ENCODE data around the gene USO1.
"Not testable (repeated sequence)": the region's sequence is repeated elsewhere in the genome, so short reads cannot be mapped to it uniquely, and the experiment has no call there.

The USO1 gene

GRCh38 chr4:75841641-75842520, 117.5 kb downstream of the USO1 start:
- Mint-ChIP-seq H3K4me1 (no peaks in the 10 kb centered on the region), H3K9me3 (no peaks in the 10 kb centered on the region), H3K27ac (no peak overlapping the region), H3K4me3 (no peak overlapping the region), H3K27me3 (no peaks in the 10 kb centered on the region), H3K36me3 (no peaks in the 10 kb centered on the region)

- no peaks in the 10 kb centered on the region for H3K4me1 Mint-ChIP-seq
- no peaks in the 10 kb centered on the region for H3K27me3 Mint-ChIP-seq
- H3K27ac Mint-ChIP-seq = no peak overlapping the region
- no peaks in the 10 kb centered on the region for H3K36me3 Mint-ChIP-seq
- H3K4me3 Mint-ChIP-seq = no peak overlapping the region
- no peaks in the 10 kb centered on the region for H3K9me3 Mint-ChIP-seq
Measured at GRCh38 chr4:75843596-75843995, 119.2 kb downstream of the USO1 start.

- Mint-ChIP-seq H3K9me3 (no peaks in the 10 kb centered on the region), H3K4me3 (no peak overlapping the region), H3K4me1 (no peaks in the 10 kb centered on the region), H3K36me3 (no peaks in the 10 kb centered on the region), H3K27me3 (no peaks in the 10 kb centered on the region), H3K27ac (no peak overlapping the region)
Measured at GRCh38 chr4:75844151-75844662, 119.8 kb downstream of the USO1 start.

GRCh38 chr4:75845992-75846391, 121.6 kb downstream of the USO1 start:
- no peak overlapping the region for H3K4me3 Mint-ChIP-seq
- no peaks in the 10 kb centered on the region for H3K36me3 Mint-ChIP-seq
- H3K27me3 Mint-ChIP-seq = no peaks in the 10 kb centered on the region
- H3K4me1 Mint-ChIP-seq = no peaks in the 10 kb centered on the region
- H3K27ac Mint-ChIP-seq = no peak overlapping the region
- no peaks in the 10 kb centered on the region for H3K9me3 Mint-ChIP-seq

- H3K27me3 Mint-ChIP-seq, H3K36me3 Mint-ChIP-seq, H3K4me3 Mint-ChIP-seq, H3K9me3 Mint-ChIP-seq, H3K4me1 Mint-ChIP-seq, H3K27ac Mint-ChIP-seq: not testable (repeated sequence)
Measured at GRCh38 chr4:75848171-75848760, 123.9 kb downstream of the USO1 start.

- H3K36me3 Mint-ChIP-seq = no peaks in the 10 kb centered on the region
- no peaks in the 10 kb centered on the region for H3K4me1 Mint-ChIP-seq
- peaks cover 4% of the 10 kb centered on the region for H3K27me3 Mint-ChIP-seq
- H3K27ac Mint-ChIP-seq = no peak overlapping the region
- no peak overlapping the region for H3K4me3 Mint-ChIP-seq
- no peaks in the 10 kb centered on the region for H3K9me3 Mint-ChIP-seq
Measured at GRCh38 chr4:75848891-75849290, 124.5 kb downstream of the USO1 start.

GRCh38 chr4:75849461-75849860, 125.1 kb downstream of the USO1 start:
- H3K27me3 Mint-ChIP-seq = peaks cover 4% of the 10 kb centered on the region
- no peaks in the 10 kb centered on the region for H3K9me3 Mint-ChIP-seq
- H3K27ac Mint-ChIP-seq = no peak overlapping the region
- no peaks in the 10 kb centered on the region for H3K4me1 Mint-ChIP-seq
- no peak overlapping the region for H3K4me3 Mint-ChIP-seq
- H3K36me3 Mint-ChIP-seq = no peaks in the 10 kb centered on the region

- Mint-ChIP-seq H3K27ac (no peak overlapping the region), H3K4me1 (no peaks in the 10 kb centered on the region), H3K4me3 (no peak overlapping the region), H3K9me3 (no peaks in the 10 kb centered on the region), H3K36me3 (no peaks in the 10 kb centered on the region), H3K27me3 (no peaks in the 10 kb centered on the region)
Measured at GRCh38 chr4:75858721-75859120, 134.3 kb downstream of the USO1 start.

- no peaks in the 10 kb centered on the region for H3K4me1 Mint-ChIP-seq
- no peaks in the 10 kb centered on the region for H3K36me3 Mint-ChIP-seq
- no peaks in the 10 kb centered on the region for H3K27me3 Mint-ChIP-seq
- no peaks in the 10 kb centered on the region for H3K9me3 Mint-ChIP-seq
- no peak overlapping the region for H3K4me3 Mint-ChIP-seq
- no peak overlapping the region for H3K27ac Mint-ChIP-seq
Measured at GRCh38 chr4:75860606-75861005, 136.2 kb downstream of the USO1 start.
